Transverse colon (tissue), 4 donors: ENCODE data around the gene GPER1. TPM values are rescaled to one million over a fixed set of nuclear protein-coding genes. Genes with fewer than 3 reads are reported as not detected.

ENCODE experiments used
- DNase-seq: peaks from one replicate; pipeline ENCODE4 v3.0.0-alpha.2; 2019
- H3K27ac ChIP-seq, 4 donors: fragments of 200-600 bp; sonication (generic); 2 replicates each; pipeline ENCODE4 v1.5.1; 2016 to 2018; ENCODE audit warnings: inconsistent platforms in 4 of 4
- H3K27me3 ChIP-seq: fragments of 200-600 bp; sonication (generic); 2 replicates; pipeline ENCODE4 v1.5.1; 2017; ENCODE audit warnings: inconsistent platforms
- H3K36me3 ChIP-seq, 4 donors: fragments of 200-600 bp; sonication (generic); 2 replicates each; pipeline ENCODE4 v1.5.1; 2017 to 2019; ENCODE audit warnings: inconsistent platforms in 4 of 4
- H3K4me1 ChIP-seq, 4 donors: fragments of 200-600 bp; sonication (generic); 2 replicates each; pipeline ENCODE4 v1.5.1; 2017 to 2020; ENCODE audit warnings: inconsistent platforms in 4 of 4
- H3K4me3 ChIP-seq, 4 donors: fragments of 200-600 bp; sonication (generic); 1 replicate in 1 of 4; 2 replicates in 3 of 4; pipeline versions ENCODE4 v1.5.1 to v1.6.1; 2017 to 2019; ENCODE audit warnings: inconsistent platforms in 4 of 4
- H3K9me3 ChIP-seq, 2 donors: fragments of 200-600 bp; sonication (generic); 2 replicates each; pipeline ENCODE4 v1.5.1; 2017 to 2019; ENCODE audit warnings: inconsistent platforms in 2 of 2
- CTCF ChIP-seq, 5 experiments: fragments of 200-600 bp in 3 of 5; fragments of 450-650 bp in 2 of 5; sonication (generic) in 3 of 5; IDR thresholded peaks; 1 replicate in 2 of 5; 2 replicates in 3 of 5; pipeline ENCODE4 v1.5.1; 2016 to 2017; ENCODE audit warnings: antibody characterized with exemption in 5 of 5, inconsistent platforms in 3 of 5, mild to moderate bottlenecking in 2 of 5, moderate library complexity in 1 of 5
- EP300 ChIP-seq: sonication (generic); formaldehyde crosslinking; IDR thresholded peaks from one replicate; pipeline ENCODE4 v1.6.1; 2017; ENCODE audit warnings: antibody characterized with exemption, low read depth
- POLR2A ChIP-seq: fragments of 450-650 bp; IDR thresholded peaks from one replicate; pipeline ENCODE4 v1.6.1; 2016; ENCODE audit warnings: antibody characterized with exemption, mild to moderate bottlenecking, moderate library complexity
- POLR2AphosphoS5 ChIP-seq, 3 donors: sonication (generic); formaldehyde crosslinking; IDR thresholded peaks; one replicate each; pipeline ENCODE4 v1.6.1; 2016; ENCODE audit warnings: antibody characterized with exemption in 3 of 3
- WGBS, 2 donors: methylation state at CpG; one replicate each; pipeline ENCODE4 v1.1.5; 2018; ENCODE audit warnings: low coverage in 1 of 2; 5-methylcytosine and 5-hydroxymethylcytosine counted together
- in situ Hi-C, 4 donors: fragments of 200-750 bp; cut with MboI; loops; one replicate each; pipeline versions ENCODE4 v1.15.0 to v1.15.1; 2017; ENCODE audit warnings: low sequenced_read_pairs in 3 of 4, low pct_ligation_motif_present in 1 of 4, low pct_unique_long_range_greater_than_20kb in 1 of 4
- intact Hi-C: fragments of 100-400 bp; cut with DNase I; formaldehyde crosslinking; loops from one replicate; pipeline ENCODE4 v1.15.1; 2023; ENCODE audit warnings: low total_unique reads
- total RNA-seq, 4 donors: library from RNA; depleted of rRNA; stranded (reverse); fragments of >200 nt; gene quantifications; one replicate each; pipeline ENCODE4 v1.1.0, GENCODE V29; 2016

The GPER1 gene
- total RNA-seq, 4 donors from 2014 or later = 2.2 to 33.7 (median 11.7) TPM

GRCh38 chr7:1042492-1042833 is 45.5 kb upstream of the GPER1 start:
- 88% methylated on average over 7 of the region's 7 CpGs; no CpG with 5 or more reads in 1 of the 2 donors for WGBS, 2 donors
- peak overlapping the region; percentile 85 to 94 (median 94) for H3K27ac ChIP-seq
- no peak for DNase-seq
- intact Hi-C loops (no loop called here), in situ Hi-C loops (no loop called here)
- H3K27me3 ChIP-seq = no peaks in the 10 kb centered on the region
- H3K4me1 ChIP-seq = peaks cover 21 to 54% (median 36%) of the 10 kb centered on the region in 4 donors
- H3K9me3 ChIP-seq = no peaks in the 10 kb centered on the region
- H3K4me3 ChIP-seq = no peak overlapping the region
- no peaks in the 10 kb centered on the region for H3K36me3 ChIP-seq
- no peak for TF ChIP-seq CTCF (IDR thresholded peaks at IDR 0.05)
- no peak for TF ChIP-seq POLR2A
- no peak for TF ChIP-seq POLR2AphosphoS5 (IDR thresholded peaks at IDR 0.05)
- TF ChIP-seq EP300 = no peak

GRCh38 chr7:1043552-1044188 is 44.2 kb upstream of the GPER1 start:
- DNase-seq = peak; percentile 37
- TF ChIP-seq POLR2A (no peak), POLR2AphosphoS5 (IDR thresholded peaks at IDR 0.05) (no peak), EP300 (no peak), CTCF (IDR thresholded peaks at IDR 0.05) (no peak)
- Histone ChIP-seq H3K4me1 (peaks cover 21 to 60% (median 40%) of the 10 kb centered on the region in 4 donors), H3K9me3 (no peaks in the 10 kb centered on the region), H3K4me3 (peak overlapping the region in 3 of 4 donors; percentile 69 to 78 (median 74)), H3K27me3 (no peaks in the 10 kb centered on the region), H3K36me3 (no peaks in the 10 kb centered on the region), H3K27ac (peak overlapping the region; percentile 85 to 94 (median 94))
- 40 to 55% methylated on average over 1 to 18 of the region's 18 CpGs for WGBS, 2 donors
- in situ Hi-C loops = no loop called here
- intact Hi-C loops = loop anchor here (2.0 kb wide), 1 partner anchor 15 kb away; no protein-coding TSS in a partner anchor

- Histone ChIP-seq H3K4me3 (peak within 1 kb of the TSS; percentile 53 to 78 (median 72)), H3K27ac (peak within 1 kb of the TSS; percentile 85 to 94 (median 94)), H3K9me3 (no peaks in the 10 kb centered on the region), H3K4me1 (peaks cover 21 to 67% (median 40%) of the 10 kb centered on the region in 4 donors), H3K27me3 (no peaks in the 10 kb centered on the region), H3K36me3 (no peaks in the 10 kb centered on the region)
- WGBS, 2 donors = 0% methylated on average over 34 of the region's 74 CpGs; no CpG with 5 or more reads in 1 of the 2 donors
- peak; percentile 98 for DNase-seq
- intact Hi-C loops = loop anchor here (2.0 kb wide), 1 partner anchor 16 kb away; no protein-coding TSS in a partner anchor
- in situ Hi-C loops = no loop called here
- TF ChIP-seq POLR2AphosphoS5 (IDR thresholded peaks at IDR 0.05) (peak; percentile 68 to 80 (median 71)), POLR2A (peak; percentile 57), EP300 (no peak), CTCF (IDR thresholded peaks at IDR 0.05) (peak; percentile 57 to 84 (median 70))
Measured at GRCh38 chr7:1044189-1045068, 43.5 kb upstream of the GPER1 start, which contains the start of gene GPR146. Gene GPR146, plus strand, starts transcription at chr7:1044546. Its CDS starts 12,970 bp downstream, at chr7:1057516.
